Measurements from ENCODE around the gene CPN1. TPM values are rescaled to one million over a fixed set of nuclear protein-coding genes. Genes with fewer than 3 reads are reported as not detected.
A peak's percentile ranks its signal among the peaks of the same experiment; 100 is the strongest.

Gene CPN1
- total RNA-seq, 1 experiment from 2014 or later: not detected

- no peak for TF ChIP-seq CTCF (IDR thresholded peaks at IDR 0.05; ENCODE audit: unreplicated experiment)
- DNase-seq: no peak
- H3K27me3 Mint-ChIP-seq (ENCODE audit: unreplicated experiment): no peaks in the 10 kb centered on the region
- intact Hi-C loops (cut with micrococcal nuclease; ENCODE audit: unreplicated experiment): no loop called here
- H3K4me1 Mint-ChIP-seq (ENCODE audit: low read depth, unreplicated experiment): no peaks in the 10 kb centered on the region
- no peaks in the 10 kb centered on the region for H3K9me3 Mint-ChIP-seq (ENCODE audit: low read depth, unreplicated experiment)
- H3K4me3 Mint-ChIP-seq (ENCODE audit: low read depth, unreplicated experiment): no peak overlapping the region
- H3K27ac Mint-ChIP-seq (ENCODE audit: unreplicated experiment): no peak overlapping the region
- H3K36me3 Mint-ChIP-seq (ENCODE audit: insufficient read depth, unreplicated experiment): no peaks in the 10 kb centered on the region
- BruUV-seq (replicated peaks): no TSS peak
- CTCF ChIA-PET: no interaction called here
These were observed 27.8 kb downstream of the CPN1 start for GRCh38 chr10:100053686-100054460.

GRCh38 chr10:100046021-100046486, 35.6 kb downstream of the CPN1 start:
- Mint-ChIP-seq H3K4me1 (ENCODE audit: low read depth, unreplicated experiment) (peaks cover 8% of the 10 kb centered on the region), H3K27ac (ENCODE audit: unreplicated experiment) (no peak overlapping the region), H3K4me3 (ENCODE audit: low read depth, unreplicated experiment) (no peak overlapping the region), H3K27me3 (ENCODE audit: unreplicated experiment) (no peaks in the 10 kb centered on the region), H3K9me3 (ENCODE audit: low read depth, unreplicated experiment) (no peaks in the 10 kb centered on the region), H3K36me3 (ENCODE audit: insufficient read depth, unreplicated experiment) (no peaks in the 10 kb centered on the region)
- DNase-seq: peak; percentile 82
- TF ChIP-seq CTCF (IDR thresholded peaks at IDR 0.05; ENCODE audit: unreplicated experiment): peak; percentile 80
- intact Hi-C loops (cut with micrococcal nuclease; ENCODE audit: unreplicated experiment): loop anchor here (1.0 to 10.0 kb wide), 3 partner anchors 71 to 200 kb away; no protein-coding TSS in a partner anchor
- CTCF ChIA-PET: interaction anchor here (1.0 to 2.8 kb wide), 4 partner anchors 36 to 200 kb away, joined by 3 to 13 read pairs (median 8); partner anchors contain the start of gene DNMBP
- no TSS peak for BruUV-seq (replicated peaks)

- intact Hi-C loops (cut with micrococcal nuclease; ENCODE audit: unreplicated experiment): loop anchor here (10.0 kb wide), 1 partner anchor 71 kb away; no protein-coding TSS in a partner anchor
- Mint-ChIP-seq H3K4me3 (ENCODE audit: low read depth, unreplicated experiment) (no peak overlapping the region), H3K27me3 (ENCODE audit: unreplicated experiment) (no peaks in the 10 kb centered on the region), H3K36me3 (ENCODE audit: insufficient read depth, unreplicated experiment) (no peaks in the 10 kb centered on the region), H3K9me3 (ENCODE audit: low read depth, unreplicated experiment) (no peaks in the 10 kb centered on the region), H3K27ac (ENCODE audit: unreplicated experiment) (no peak overlapping the region), H3K4me1 (ENCODE audit: low read depth, unreplicated experiment) (peaks cover 8% of the 10 kb centered on the region)
- BruUV-seq (replicated peaks): no TSS peak
- no peak for DNase-seq
- CTCF ChIA-PET: interaction anchor here (1.0 to 2.8 kb wide), 4 partner anchors 36 to 199 kb away, joined by 3 to 13 read pairs (median 8); partner anchors contain the start of gene DNMBP
- TF ChIP-seq CTCF (IDR thresholded peaks at IDR 0.05; ENCODE audit: unreplicated experiment): no peak
These were observed 36.1 kb downstream of the CPN1 start for GRCh38 chr10:100045592-100045991.

GRCh38 chr10:100043796-100044195, 37.9 kb downstream of the CPN1 start:
- intact Hi-C loops (cut with micrococcal nuclease; ENCODE audit: unreplicated experiment): loop anchor here (10.0 kb wide), 1 partner anchor 69 kb away; no protein-coding TSS in a partner anchor
- no peaks in the 10 kb centered on the region for H3K9me3 Mint-ChIP-seq (ENCODE audit: low read depth, unreplicated experiment)
- no peak for TF ChIP-seq CTCF (IDR thresholded peaks at IDR 0.05; ENCODE audit: unreplicated experiment)
- CTCF ChIA-PET: interaction anchor here (0.8 to 2.8 kb wide), 3 partner anchors 113 to 198 kb away, joined by 3 to 13 read pairs (median 8); no protein-coding TSS in a partner anchor
- no peak overlapping the region for H3K4me3 Mint-ChIP-seq (ENCODE audit: low read depth, unreplicated experiment)
- H3K27me3 Mint-ChIP-seq (ENCODE audit: unreplicated experiment): no peaks in the 10 kb centered on the region
- peaks cover 14% of the 10 kb centered on the region for H3K4me1 Mint-ChIP-seq (ENCODE audit: low read depth, unreplicated experiment)
- H3K27ac Mint-ChIP-seq (ENCODE audit: unreplicated experiment): no peak overlapping the region
- no peak for DNase-seq
- H3K36me3 Mint-ChIP-seq (ENCODE audit: insufficient read depth, unreplicated experiment): no peaks in the 10 kb centered on the region
- BruUV-seq (replicated peaks): no TSS peak
